ENCODE measurements around the gene PTBP1. TPM values are rescaled to one million over a fixed set of nuclear protein-coding genes. Genes with fewer than 3 reads are reported as not detected.
"Not testable (repeated sequence)": the region's sequence is repeated elsewhere in the genome, so short reads cannot be mapped to it uniquely, and the experiment has no call there.

Gene PTBP1
- total and polyA plus RNA-seq, 4 donors = 51.3 to 152 (median 114) TPM

GRCh38 chr19:840519-841206 lies 43.4 kb downstream of the PTBP1 start, which contains the start of gene PRTN3:
Gene PRTN3 (plus strand): TSS chr19:840999. CDS start chr19:841009, 10 bp downstream.
- Histone ChIP-seq H3K27ac (ENCODE audit: low read depth, low read length) (no peak within 1 kb of the TSS), H3K36me3 (ENCODE audit: control insufficient read depth, insufficient read depth, low read length) (no peaks in the 10 kb centered on the region), H3K4me3 (ENCODE audit: low read depth, low read length) (no peak within 1 kb of the TSS), H3K4me1 (ENCODE audit: control insufficient read depth, insufficient read depth, low read length) (peaks cover 13% of the 10 kb centered on the region), H3K27me3 (ENCODE audit: control insufficient read depth, insufficient read depth, low read length) (peaks cover 21% of the 10 kb centered on the region), H3K9me3 (ENCODE audit: control insufficient read depth, insufficient read depth, low read length) (no peaks in the 10 kb centered on the region)
- no peak for DNase-seq (ENCODE audit: low read depth in 4 of 6, low spot score in 6 of 6)
- WGBS (ENCODE audit: insufficient coverage) = 85% methylated on average over 24 of the region's 24 CpGs

- DNase-seq (ENCODE audit: low read depth in 4 of 6, low spot score in 6 of 6); H3K9me3 ChIP-seq (ENCODE audit: control insufficient read depth, insufficient read depth, low read length); H3K36me3 ChIP-seq (ENCODE audit: control insufficient read depth, insufficient read depth, low read length); H3K27ac ChIP-seq (ENCODE audit: low read depth, low read length); H3K4me3 ChIP-seq (ENCODE audit: low read depth, low read length): not testable (repeated sequence)
- 87% methylated on average over 2 of the region's 7 CpGs for WGBS (ENCODE audit: insufficient coverage)
- peaks cover 33% of the 10 kb centered on the region for H3K27me3 ChIP-seq (ENCODE audit: control insufficient read depth, insufficient read depth, low read length)
- H3K4me1 ChIP-seq (ENCODE audit: control insufficient read depth, insufficient read depth, low read length) = peaks cover 15% of the 10 kb centered on the region
Measured at GRCh38 chr19:842802-843179, 45.5 kb downstream of the PTBP1 start.

GRCh38 chr19:843180-843835 lies 46.1 kb downstream of the PTBP1 start:
- Histone ChIP-seq H3K4me3 (ENCODE audit: low read depth, low read length) (no peak overlapping the region), H3K27me3 (ENCODE audit: control insufficient read depth, insufficient read depth, low read length) (peaks cover 37% of the 10 kb centered on the region), H3K36me3 (ENCODE audit: control insufficient read depth, insufficient read depth, low read length) (no peaks in the 10 kb centered on the region), H3K27ac (ENCODE audit: low read depth, low read length) (no peak overlapping the region), H3K9me3 (ENCODE audit: control insufficient read depth, insufficient read depth, low read length) (no peaks in the 10 kb centered on the region), H3K4me1 (ENCODE audit: control insufficient read depth, insufficient read depth, low read length) (peaks cover 18% of the 10 kb centered on the region)
- WGBS (ENCODE audit: insufficient coverage) = 5% methylated on average over 46 of the region's 46 CpGs
- DNase-seq (ENCODE audit: low read depth in 4 of 6, low spot score in 6 of 6) = no peak

- H3K27me3 ChIP-seq (ENCODE audit: control insufficient read depth, insufficient read depth, low read length) = peaks cover 39% of the 10 kb centered on the region
- no peak for DNase-seq (ENCODE audit: low read depth in 4 of 6, low spot score in 6 of 6)
- no peaks in the 10 kb centered on the region for H3K36me3 ChIP-seq (ENCODE audit: control insufficient read depth, insufficient read depth, low read length)
- no peak overlapping the region for H3K4me3 ChIP-seq (ENCODE audit: low read depth, low read length)
- H3K9me3 ChIP-seq (ENCODE audit: control insufficient read depth, insufficient read depth, low read length) = no peaks in the 10 kb centered on the region
- H3K27ac ChIP-seq (ENCODE audit: low read depth, low read length) = no peak overlapping the region
- H3K4me1 ChIP-seq (ENCODE audit: control insufficient read depth, insufficient read depth, low read length) = peaks cover 17% of the 10 kb centered on the region
- WGBS (ENCODE audit: insufficient coverage) = 18% methylated on average over 35 of the region's 70 CpGs
Measured at GRCh38 chr19:843836-844545, 46.7 kb downstream of the PTBP1 start.

GRCh38 chr19:844546-844971 lies 47.3 kb downstream of the PTBP1 start:
- H3K4me1 ChIP-seq (ENCODE audit: control insufficient read depth, insufficient read depth, low read length) = peaks cover 15% of the 10 kb centered on the region
- peaks cover 39% of the 10 kb centered on the region for H3K27me3 ChIP-seq (ENCODE audit: control insufficient read depth, insufficient read depth, low read length)
- no peak overlapping the region for H3K4me3 ChIP-seq (ENCODE audit: low read depth, low read length)
- 32% methylated on average over 7 of the region's 11 CpGs for WGBS (ENCODE audit: insufficient coverage)
- DNase-seq (ENCODE audit: low read depth in 4 of 6, low spot score in 6 of 6) = no peak
- H3K9me3 ChIP-seq (ENCODE audit: control insufficient read depth, insufficient read depth, low read length) = no peaks in the 10 kb centered on the region
- no peak overlapping the region for H3K27ac ChIP-seq (ENCODE audit: low read depth, low read length)
- H3K36me3 ChIP-seq (ENCODE audit: control insufficient read depth, insufficient read depth, low read length) = no peaks in the 10 kb centered on the region

DNA sequence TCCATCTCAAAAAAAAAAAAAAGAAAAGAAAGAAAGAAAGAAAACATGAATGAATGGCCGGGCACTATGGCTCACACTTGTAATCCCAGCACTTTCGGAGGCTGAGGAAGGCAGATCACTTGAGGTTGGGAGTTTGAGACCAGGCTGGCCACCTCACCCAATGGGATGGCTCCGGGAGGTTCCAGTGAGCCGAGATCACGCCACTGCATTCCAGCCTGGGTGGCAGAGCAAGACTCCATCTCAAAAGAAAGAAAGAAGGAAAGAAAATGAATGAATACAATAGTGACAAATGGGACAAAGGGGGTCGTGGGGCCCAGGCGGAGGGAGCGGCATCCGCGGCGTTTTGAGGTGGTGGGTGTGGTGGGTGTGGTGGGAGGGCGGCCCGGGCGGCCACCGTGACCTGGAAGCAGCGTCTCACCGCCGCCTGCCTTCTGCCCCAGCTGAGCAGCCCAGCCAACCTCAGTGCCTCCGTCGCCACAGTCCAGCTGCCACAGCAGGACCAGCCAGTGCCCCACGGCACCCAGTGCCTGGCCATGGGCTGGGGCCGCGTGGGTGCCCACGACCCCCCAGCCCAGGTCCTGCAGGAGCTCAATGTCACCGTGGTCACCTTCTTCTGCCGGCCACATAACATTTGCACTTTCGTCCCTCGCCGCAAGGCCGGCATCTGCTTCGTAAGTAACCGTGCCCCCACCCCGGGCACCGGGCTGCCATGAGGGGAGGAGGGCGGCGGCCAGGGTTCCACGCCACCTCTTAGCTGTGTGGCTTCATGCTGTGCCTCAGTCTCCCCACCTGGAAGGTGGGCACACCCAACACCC lies 48.7 kb downstream of the PTBP1 start:
- Histone ChIP-seq H3K27me3 (ENCODE audit: control insufficient read depth, insufficient read depth, low read length) (peaks cover 39% of the 10 kb centered on the region), H3K4me3 (ENCODE audit: low read depth, low read length) (no peak overlapping the region), H3K36me3 (ENCODE audit: control insufficient read depth, insufficient read depth, low read length) (no peaks in the 10 kb centered on the region), H3K9me3 (ENCODE audit: control insufficient read depth, insufficient read depth, low read length) (no peaks in the 10 kb centered on the region), H3K4me1 (ENCODE audit: control insufficient read depth, insufficient read depth, low read length) (peaks cover 22% of the 10 kb centered on the region), H3K27ac (ENCODE audit: low read depth, low read length) (no peak overlapping the region)
- WGBS (ENCODE audit: insufficient coverage) = 58% methylated on average over 33 of the region's 37 CpGs
- no peak for DNase-seq (ENCODE audit: low read depth in 4 of 6, low spot score in 6 of 6)

- Histone ChIP-seq H3K27me3 (ENCODE audit: control insufficient read depth, insufficient read depth, low read length) (peaks cover 43% of the 10 kb centered on the region), H3K27ac (ENCODE audit: low read depth, low read length) (no peak overlapping the region)
- no peak for DNase-seq (ENCODE audit: low read depth in 4 of 6, low spot score in 6 of 6)
Measured at GRCh38 chr19:848386-848921, 51.2 kb downstream of the PTBP1 start.

GRCh38 chr19:849195-849594 lies 51.9 kb downstream of the PTBP1 start:
- DNase-seq (ENCODE audit: low read depth in 4 of 6, low spot score in 6 of 6); H3K36me3 ChIP-seq (ENCODE audit: control insufficient read depth, insufficient read depth, low read length); H3K27ac ChIP-seq (ENCODE audit: low read depth, low read length); H3K4me3 ChIP-seq (ENCODE audit: low read depth, low read length); H3K9me3 ChIP-seq (ENCODE audit: control insufficient read depth, insufficient read depth, low read length): not testable (repeated sequence)
- Histone ChIP-seq H3K27me3 (ENCODE audit: control insufficient read depth, insufficient read depth, low read length) (peaks cover 38% of the 10 kb centered on the region), H3K4me1 (ENCODE audit: control insufficient read depth, insufficient read depth, low read length) (peaks cover 12% of the 10 kb centered on the region)
- 91% methylated on average over 7 of the region's 8 CpGs for WGBS (ENCODE audit: insufficient coverage)

More at GRCh38 chr19:848386-848921, 51.2 kb downstream of the PTBP1 start:
- no peak overlapping the region for H3K4me3 ChIP-seq (ENCODE audit: low read depth, low read length)
- no peaks in the 10 kb centered on the region for H3K9me3 ChIP-seq (ENCODE audit: control insufficient read depth, insufficient read depth, low read length)
- H3K36me3 ChIP-seq (ENCODE audit: control insufficient read depth, insufficient read depth, low read length) = no peaks in the 10 kb centered on the region
- peaks cover 18% of the 10 kb centered on the region for H3K4me1 ChIP-seq (ENCODE audit: control insufficient read depth, insufficient read depth, low read length)
- 57% methylated on average over 12 of the region's 12 CpGs for WGBS (ENCODE audit: insufficient coverage)
